Limb (tissue), 2 donors: ENCODE data around the gene PSMD13.

ENCODE experiments used
- DNase-seq, 2 donors: peaks; one replicate each; pipeline ENCODE4 v3.0.0-alpha.2; 2016; ENCODE audit errors: extremely low spot score in 2 of 2

Gene PSMD13

DNA sequence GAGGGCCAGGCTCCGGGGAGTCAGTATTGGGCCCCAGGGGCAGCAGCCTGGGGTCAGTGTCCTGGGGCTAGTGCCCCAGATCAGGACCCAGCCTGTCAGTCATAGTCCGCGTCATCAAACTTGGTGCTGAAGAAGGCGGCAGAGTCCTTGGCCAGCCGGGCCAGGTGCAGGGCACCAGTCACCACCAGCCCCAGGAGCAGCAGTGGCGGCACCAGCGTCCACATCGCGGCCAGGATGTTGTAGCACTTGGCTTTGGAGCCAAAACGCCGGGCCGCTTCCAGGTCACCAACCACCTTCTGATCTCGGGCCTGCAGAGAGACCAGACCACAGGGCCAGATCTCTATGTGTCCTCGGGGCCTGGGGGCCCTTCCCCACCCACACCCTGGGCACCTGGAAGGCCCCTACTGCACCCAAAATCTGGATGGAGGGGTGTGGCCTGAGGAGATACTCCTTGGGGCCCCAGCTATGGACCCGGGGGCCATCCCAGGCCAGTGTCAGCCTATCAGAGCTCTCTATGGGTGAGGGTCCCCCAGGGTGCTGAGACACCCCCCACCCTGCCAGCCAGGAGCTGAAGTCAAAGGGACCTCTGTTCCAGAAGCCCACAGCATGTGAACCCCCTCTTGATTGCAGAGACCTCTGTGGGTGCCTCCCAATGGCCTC is 61.8 kb downstream of the PSMD13 start:
- no peak for DNase-seq

DNA sequence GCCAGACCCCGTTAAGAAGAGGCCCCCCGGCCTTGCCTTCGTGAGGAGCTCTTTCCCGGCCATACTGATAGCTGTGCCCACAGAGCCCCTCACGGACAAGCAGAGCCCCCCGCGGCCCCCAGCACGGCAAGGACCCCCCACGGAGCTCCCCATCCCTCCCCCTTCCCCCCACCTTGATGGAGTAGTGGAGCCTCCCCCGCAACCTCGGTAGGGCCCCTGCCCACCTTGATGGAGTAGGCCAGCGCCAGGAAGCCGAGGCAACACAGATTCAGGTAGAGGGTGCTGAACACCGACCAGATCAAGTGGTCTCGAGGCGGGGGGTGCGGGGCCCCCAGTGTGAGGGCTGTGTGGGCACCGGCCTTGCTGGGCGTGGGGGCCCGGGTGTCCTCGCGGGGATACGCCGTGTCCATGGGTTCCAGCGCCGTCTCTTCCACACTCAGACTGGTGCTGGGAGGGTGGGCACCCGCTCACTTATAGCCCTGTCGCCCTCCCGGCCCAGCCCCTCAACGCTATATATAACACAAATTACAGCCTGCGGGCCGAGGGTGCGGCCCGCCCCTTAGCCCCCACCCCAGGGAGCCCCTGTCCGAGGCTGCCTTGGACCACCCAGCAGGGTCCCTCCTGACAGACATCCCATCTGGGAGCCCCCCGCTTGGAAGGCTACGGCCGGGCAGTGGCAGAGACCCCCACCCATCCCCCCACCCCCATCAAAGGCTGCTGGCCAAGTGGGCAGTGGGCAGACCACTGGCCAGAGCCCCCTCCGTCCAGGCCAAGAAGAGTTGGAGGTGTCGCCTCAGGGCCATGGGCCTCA is 62.5 kb downstream of the PSMD13 start, which contains the start of gene IFITM5:
IFITM5 (minus strand) TSS at position 446 of the 811 bp plus-strand sequence; CDS start at position 410, 36 bp downstream.
- DNase-seq, result no peak

DNA sequence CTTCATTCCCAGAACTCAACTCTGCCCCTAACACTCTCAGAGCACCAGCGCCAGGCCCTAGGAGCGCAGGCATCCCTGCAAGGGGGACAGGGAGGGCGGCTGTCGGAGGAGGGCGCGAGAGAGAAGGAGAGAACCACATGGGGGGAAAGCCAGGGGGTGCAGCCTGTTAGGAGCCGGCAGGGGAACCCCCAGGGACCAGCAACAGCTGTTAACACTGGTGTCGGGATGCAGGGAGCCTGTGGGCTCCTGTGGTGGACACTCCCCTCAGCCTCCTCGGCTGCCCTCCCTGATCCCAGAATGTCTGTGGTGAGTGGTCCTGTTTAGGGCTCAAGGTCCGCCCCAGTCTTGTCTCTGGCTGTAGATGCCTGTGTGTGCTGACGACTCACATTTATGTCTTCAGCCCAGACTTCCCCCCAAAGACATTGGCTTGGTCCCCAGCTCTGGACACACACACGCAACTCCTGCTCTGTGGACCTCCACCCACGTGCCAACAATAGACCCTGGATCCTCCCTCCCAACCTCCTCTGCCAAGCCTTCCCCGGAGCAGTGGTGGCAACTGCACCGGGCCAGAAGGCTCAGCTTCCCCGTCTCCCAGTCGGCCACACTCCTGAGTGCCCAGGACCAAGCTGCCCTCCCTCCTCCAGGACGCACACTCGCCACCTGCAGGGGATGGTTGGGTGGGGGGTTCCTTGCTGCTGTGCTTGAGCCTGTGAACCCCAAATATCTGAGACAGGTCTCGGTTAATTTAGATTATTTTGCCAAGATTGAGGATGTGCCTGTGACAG is 63.4 kb downstream of the PSMD13 start:
- no peak for DNase-seq
